ENCODE measurements around the gene DMBT1. TPM values are rescaled to one million over a fixed set of nuclear protein-coding genes. Genes with fewer than 3 reads are reported as not detected.

DMBT1 gene
- polyA plus RNA-seq, 1 donor (not counting 4 experiments of a cell fraction or from before 2014, with no cell fraction given), result 0.04 TPM

GRCh38 chr10:122669842-122670241, 109.3 kb downstream of the DMBT1 start:
- dilution Hi-C loops (cut with MboI; ENCODE audit: extremely low pct_ligation_motif_present, low sequenced_read_pairs), result no loop called here
- peak in 1 of 3 experiments; percentile 7 for TF ChIP-seq CTCF (optimal IDR thresholded peaks at IDR 0.05 in 1 of 3, IDR thresholded peaks at IDR 0.05 in 1 of 3, conservative IDR thresholded peaks at IDR 0.05 in 1 of 3; ENCODE audit: extremely low read depth in 1 of 3, insufficient read depth in 2 of 3, low read length in 3 of 3)
- TF ChIP-seq EZH2 (IDR thresholded peaks at IDR 0.05; ENCODE audit: low read length), result no peak
- DNase-seq (ENCODE audit: low read depth, low spot score) (no peak), FAIRE-seq (no peak)
- H3K36me3 ChIP-seq (ENCODE audit: control insufficient read depth in 2 of 2, extremely low read depth in 1 of 2, insufficient read depth in 2 of 2, low read length in 2 of 2), result no peaks in the 10 kb centered on the region
- H3K4me2 ChIP-seq (ENCODE audit: control insufficient read depth, extremely low read depth, insufficient read depth, low read depth, low read length), result no peak overlapping the region
- H3K79me2 ChIP-seq (ENCODE audit: control insufficient read depth, insufficient read depth, low read length), result no peaks in the 10 kb centered on the region
- no peaks in the 10 kb centered on the region for H4K20me1 ChIP-seq (ENCODE audit: control insufficient read depth, extremely low read depth, insufficient read depth, low read length)
- H3K9ac ChIP-seq (ENCODE audit: control insufficient read depth, extremely low read depth, insufficient read depth, low read length), result no peak overlapping the region
- no peak overlapping the region for H2AFZ ChIP-seq (ENCODE audit: control insufficient read depth, low read length)
- no peaks in the 10 kb centered on the region for H3K9me3 ChIP-seq (ENCODE audit: control insufficient read depth, low read depth, low read length)
- H3K4me3 ChIP-seq (ENCODE audit: control insufficient read depth in 2 of 3, extremely low read depth in 1 of 3, insufficient read depth in 2 of 3, low read depth in 1 of 3, low read length in 3 of 3), result no peak overlapping the region
- H3K9me1 ChIP-seq (ENCODE audit: control insufficient read depth, extremely low read depth, insufficient read depth, low read length), result no peaks in the 10 kb centered on the region
- H3K27ac ChIP-seq (ENCODE audit: control insufficient read depth, insufficient read depth, low read length), result no peak overlapping the region
- H3K4me1 ChIP-seq (ENCODE audit: control insufficient read depth, extremely low read depth, insufficient read depth, low read length), result no peaks in the 10 kb centered on the region
- H3K27me3 ChIP-seq (ENCODE audit: control insufficient read depth, extremely low read depth, insufficient read depth, low read length), result peaks cover 10% of the 10 kb centered on the region

- Histone ChIP-seq H2AFZ (ENCODE audit: control insufficient read depth, low read length) (no peak overlapping the region), H3K9ac (ENCODE audit: control insufficient read depth, extremely low read depth, insufficient read depth, low read length) (no peak overlapping the region), H4K20me1 (ENCODE audit: control insufficient read depth, extremely low read depth, insufficient read depth, low read length) (no peaks in the 10 kb centered on the region), H3K36me3 (ENCODE audit: control insufficient read depth in 2 of 2, extremely low read depth in 1 of 2, insufficient read depth in 2 of 2, low read length in 2 of 2) (no peaks in the 10 kb centered on the region), H3K4me1 (ENCODE audit: control insufficient read depth, extremely low read depth, insufficient read depth, low read length) (no peaks in the 10 kb centered on the region), H3K27ac (ENCODE audit: control insufficient read depth, insufficient read depth, low read length) (no peak overlapping the region), H3K79me2 (ENCODE audit: control insufficient read depth, insufficient read depth, low read length) (no peaks in the 10 kb centered on the region), H3K9me3 (ENCODE audit: control insufficient read depth, low read depth, low read length) (no peaks in the 10 kb centered on the region), H3K4me3 (ENCODE audit: control insufficient read depth in 2 of 3, extremely low read depth in 1 of 3, insufficient read depth in 2 of 3, low read depth in 1 of 3, low read length in 3 of 3) (no peak overlapping the region), H3K9me1 (ENCODE audit: control insufficient read depth, extremely low read depth, insufficient read depth, low read length) (no peaks in the 10 kb centered on the region), H3K27me3 (ENCODE audit: control insufficient read depth, extremely low read depth, insufficient read depth, low read length) (peaks cover 10% of the 10 kb centered on the region), H3K4me2 (ENCODE audit: control insufficient read depth, extremely low read depth, insufficient read depth, low read depth, low read length) (no peak overlapping the region)
- dilution Hi-C loops (cut with MboI; ENCODE audit: extremely low pct_ligation_motif_present, low sequenced_read_pairs), result no loop called here
- TF ChIP-seq EZH2 (IDR thresholded peaks at IDR 0.05; ENCODE audit: low read length), result no peak
- no peak for TF ChIP-seq CTCF (optimal IDR thresholded peaks at IDR 0.05 in 1 of 3, IDR thresholded peaks at IDR 0.05 in 1 of 3, conservative IDR thresholded peaks at IDR 0.05 in 1 of 3; ENCODE audit: extremely low read depth in 1 of 3, insufficient read depth in 2 of 3, low read length in 3 of 3)
- DNase-seq (ENCODE audit: low read depth, low spot score), result no peak
- no peak for FAIRE-seq
These were observed 110.8 kb downstream of the DMBT1 start for GRCh38 chr10:122671355-122671754.

Measured in keratinocyte (primary cell).